Adrenal gland (tissue), 12 donors: ENCODE results near the gene IGSF5. TPM values are rescaled to one million over a fixed set of nuclear protein-coding genes. Genes with fewer than 3 reads are reported as not detected.

ENCODE experiments used
- DNase-seq, 7 donors: peaks; one replicate each; pipeline ENCODE4 v3.0.0-alpha.2; 2019 to 2020
- H3K27ac ChIP-seq, 5 donors: fragments of 200-600 bp; sonication (generic) in 4 of 5; 1 replicate in 3 of 5; 2 replicates in 2 of 5; pipeline versions ENCODE4 v1.5.1 to v1.8.0; 2016 to 2020; ENCODE audit warnings: mild to moderate bottlenecking in 1 of 5
- H3K27me3 ChIP-seq: fragments of 200-600 bp; 2 replicates; pipeline ENCODE4 v1.8.0; 2021
- H3K36me3 ChIP-seq, 2 donors: fragments of 200-600 bp; replicated peaks in 1 of 2; 1 replicate in 1 of 2; 2 replicates in 1 of 2; pipeline versions ENCODE4 v1.5.1 to v1.8.0; 2018 to 2022
- H3K4me1 ChIP-seq, 2 donors: fragments of 200-600 bp; replicated peaks in 1 of 2; 1 replicate in 1 of 2; 2 replicates in 1 of 2; pipeline versions ENCODE4 v1.5.1 to v1.8.0; 2018 to 2021
- H3K4me3 ChIP-seq, 4 donors: fragments of 200-600 bp; sonication (generic) in 3 of 4; one replicate each; pipeline ENCODE4 v1.5.1; 2016 to 2018
- H3K9me3 ChIP-seq, 3 donors: fragments of 200-600 bp; sonication (generic) in 1 of 3; replicated peaks in 1 of 3; 1 replicate in 2 of 3; 2 replicates in 1 of 3; pipeline versions ENCODE4 v1.5.1 to v1.8.0; 2016 to 2021
- POLR2A ChIP-seq, 2 donors: fragments of 450-650 bp; IDR thresholded peaks; one replicate each; pipeline ENCODE4 v1.6.1; 2017; ENCODE audit warnings: antibody characterized with exemption in 2 of 2, mild to moderate bottlenecking in 2 of 2, moderate library complexity in 1 of 2
- WGBS, 4 donors: extraction: QIAGEN DNeasy Blood & Tissue Kit in 2 of 4; methylation state at CpG; one replicate each; pipeline versions ENCODE4 v1.1.5 to v1.1.7; 2013 to 2017; 5-methylcytosine and 5-hydroxymethylcytosine counted together
- intact Hi-C, 2 donors: fragments of 100-400 bp; cut with DNase I; formaldehyde crosslinking; loops; one replicate each; pipeline versions ENCODE4 v1.14.1 to v1.15.0; 2022 to 2023
- polyA plus RNA-seq, 3 donors: library from polyadenylated mRNA; stranded (reverse); fragments of 200-250 nt in 2 of 3; fragments of 350-450 nt in 1 of 3; fragmentation: Illumina TruSeq in 1 of 3; extraction: RNeasy Lipid Tissue Mini Kit (QIAGEN cat#74804) in 1 of 3; gene quantifications; one replicate each; pipeline ENCODE4 v1.2.3, GENCODE V29; 2013 to 2014
- total RNA-seq, 9 donors: library from RNA; depleted of rRNA in 4 of 9; stranded (reverse); fragments of >200 nt in 4 of 9; fragments of 120-200 nt in 1 of 9; fragmentation: NEBNext Ultra II Directional in 1 of 9; extraction: Animal tissue kit (Norgen Biotek cat#: 25700) in 1 of 9; gene quantifications; one replicate each; pipeline versions ENCODE4 v1.1.0 to v1.2.4, GENCODE V29; 2013 to 2023
- TF ChIP-seq, protein P1 (sequence below), 6 experiments: fragments of 450-650 bp in 4 of 6; fragments of 200-600 bp in 2 of 6; sonication (generic) in 1 of 6; IDR thresholded peaks; 1 replicate in 5 of 6; 2 replicates in 1 of 6; pipeline versions ENCODE4 v1.5.1 to v1.8.0; 2016 to 2021; ENCODE audit warnings: antibody characterized with exemption in 6 of 6, mild to moderate bottlenecking in 2 of 6, moderate library complexity in 1 of 6
- donor health status: healthy with polysubstance abuse.
- donor health status: Bipolar disorder and iron deficiency.
- donor health status: DM: yes; HTN: yes; CAD: no.
- donor health status: DM: no; HTN: no; CAD: no.
- donor health status: DM: no; HTN: no; CAD: no.
- donor health status: DM: yes; HTN: yes; CAD: no.

IGSF5 gene
- total and polyA plus RNA-seq, 12 donors = 0.12 to 2.7 (median 0.69) TPM; not detected in 1

DNA sequence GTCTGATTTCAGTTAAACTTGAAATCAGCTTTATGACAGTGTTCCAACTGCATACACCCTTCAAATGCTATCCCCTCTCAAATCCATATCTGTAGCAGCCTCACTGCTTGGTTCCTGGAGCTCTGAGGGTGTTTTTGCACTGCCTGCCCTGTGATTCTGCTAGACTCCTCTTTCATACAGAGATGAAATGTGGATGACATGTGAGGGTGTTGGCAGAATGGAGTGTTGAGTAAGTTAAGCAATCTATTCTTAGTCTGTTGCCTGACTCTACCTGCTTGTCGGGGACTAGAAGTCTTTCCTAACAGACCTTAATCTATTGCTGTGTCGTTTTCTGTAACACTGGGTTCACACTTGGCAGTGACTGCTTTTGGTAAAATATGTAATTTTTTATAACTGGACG is 9.8 kb downstream of the IGSF5 start:
- whole genome bisulfite sequencing, 4 donors = 57 to 74% (median 62%) methylated on average over 3 of the region's 3 CpGs
- no peak overlapping the region for H3K4me3 ChIP-seq
- H3K36me3 ChIP-seq = no peaks in the 10 kb centered on the region
- H3K27ac ChIP-seq = no peak overlapping the region
- DNase-seq = no peak
- H3K4me1 ChIP-seq = no peaks in the 10 kb centered on the region
- no peaks in the 10 kb centered on the region for H3K9me3 ChIP-seq
- H3K27me3 ChIP-seq = no peaks in the 10 kb centered on the region
- intact Hi-C loops = no loop called here
- TF ChIP-seq, protein P1, sequence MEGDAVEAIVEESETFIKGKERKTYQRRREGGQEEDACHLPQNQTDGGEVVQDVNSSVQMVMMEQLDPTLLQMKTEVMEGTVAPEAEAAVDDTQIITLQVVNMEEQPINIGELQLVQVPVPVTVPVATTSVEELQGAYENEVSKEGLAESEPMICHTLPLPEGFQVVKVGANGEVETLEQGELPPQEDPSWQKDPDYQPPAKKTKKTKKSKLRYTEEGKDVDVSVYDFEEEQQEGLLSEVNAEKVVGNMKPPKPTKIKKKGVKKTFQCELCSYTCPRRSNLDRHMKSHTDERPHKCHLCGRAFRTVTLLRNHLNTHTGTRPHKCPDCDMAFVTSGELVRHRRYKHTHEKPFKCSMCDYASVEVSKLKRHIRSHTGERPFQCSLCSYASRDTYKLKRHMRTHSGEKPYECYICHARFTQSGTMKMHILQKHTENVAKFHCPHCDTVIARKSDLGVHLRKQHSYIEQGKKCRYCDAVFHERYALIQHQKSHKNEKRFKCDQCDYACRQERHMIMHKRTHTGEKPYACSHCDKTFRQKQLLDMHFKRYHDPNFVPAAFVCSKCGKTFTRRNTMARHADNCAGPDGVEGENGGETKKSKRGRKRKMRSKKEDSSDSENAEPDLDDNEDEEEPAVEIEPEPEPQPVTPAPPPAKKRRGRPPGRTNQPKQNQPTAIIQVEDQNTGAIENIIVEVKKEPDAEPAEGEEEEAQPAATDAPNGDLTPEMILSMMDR (IDR thresholded peaks at IDR 0.05) = no peak

DNA sequence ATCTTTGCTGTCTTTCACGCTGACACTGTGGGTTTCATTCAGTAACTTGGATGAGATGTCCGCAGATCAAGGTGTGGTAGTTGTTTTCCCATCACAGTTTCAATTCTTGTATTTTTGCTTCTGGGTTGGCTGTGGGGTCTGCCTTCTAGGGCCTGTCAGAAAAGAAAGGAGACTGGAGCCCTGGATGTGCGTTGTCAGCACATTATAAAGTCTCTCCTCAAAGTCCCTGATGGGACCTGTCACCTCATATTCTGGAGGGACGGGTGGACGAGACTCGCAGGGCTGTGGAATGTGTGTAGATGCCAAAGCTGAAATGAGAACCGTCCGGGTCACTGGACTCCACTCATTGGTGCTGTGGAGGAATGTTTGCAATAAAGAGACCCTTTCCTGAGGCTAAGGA is 11.3 kb downstream of the IGSF5 start:
- TF ChIP-seq, protein P1 (IDR thresholded peaks at IDR 0.05) = no peak
- no peak for TF ChIP-seq POLR2A (IDR thresholded peaks at IDR 0.05)
- no peaks in the 10 kb centered on the region for H3K4me1 ChIP-seq
- no peak overlapping the region for H3K4me3 ChIP-seq
- WGBS, 4 donors = 70 to 79% (median 72%) methylated on average over 8 of the region's 8 CpGs
- no peaks in the 10 kb centered on the region for H3K27me3 ChIP-seq
- H3K36me3 ChIP-seq = no peaks in the 10 kb centered on the region
- no peaks in the 10 kb centered on the region for H3K9me3 ChIP-seq
- intact Hi-C loops = no loop called here
- DNase-seq = no peak
- H3K27ac ChIP-seq = no peak overlapping the region

GRCh38 chr21:39763272-39763970 is 18.4 kb downstream of the IGSF5 start:
- Histone ChIP-seq H3K27ac (no peak overlapping the region), H3K9me3 (no peaks in the 10 kb centered on the region), H3K4me1 (no peaks in the 10 kb centered on the region), H3K4me3 (no peak overlapping the region), H3K27me3 (no peaks in the 10 kb centered on the region), H3K36me3 (no peaks in the 10 kb centered on the region)
- WGBS, 4 donors = 48 to 56% (median 54%) methylated on average over 10 to 12 of the region's 12 CpGs
- no peak for DNase-seq
- no peak for TF ChIP-seq POLR2A (IDR thresholded peaks at IDR 0.05)
- TF ChIP-seq, protein P1 (IDR thresholded peaks at IDR 0.05) = no peak
- intact Hi-C loops = loop anchor here in 1 of 2 donors (5.0 kb wide), 1 partner anchor 111 kb away; no protein-coding TSS in a partner anchor

GRCh38 chr21:39774227-39774626 is 29.2 kb downstream of the IGSF5 start:
- intact Hi-C loops = no loop called here
- H3K36me3 ChIP-seq = no peaks in the 10 kb centered on the region
- no peaks in the 10 kb centered on the region for H3K4me1 ChIP-seq
- no peaks in the 10 kb centered on the region for H3K27me3 ChIP-seq
- no peak for DNase-seq
- WGBS, 4 donors = 61 to 80% (median 78%) methylated on average over 6 of the region's 6 CpGs
- H3K9me3 ChIP-seq = no peaks in the 10 kb centered on the region
- H3K27ac ChIP-seq = no peak overlapping the region
- H3K4me3 ChIP-seq = no peak overlapping the region
- TF ChIP-seq, protein P1 (IDR thresholded peaks at IDR 0.05) = no peak
- no peak for TF ChIP-seq POLR2A (IDR thresholded peaks at IDR 0.05)
